Liver (tissue), 9 donors: ENCODE measurements around the gene LRRC61. TPM values are rescaled to one million over a fixed set of nuclear protein-coding genes. Genes with fewer than 3 reads are reported as not detected.
"Not testable (repeated sequence)": the region's sequence is repeated elsewhere in the genome, so short reads cannot be mapped to it uniquely, and the experiment has no call there.

Experiments
- DNase-seq: peaks from one replicate; pipeline ENCODE4 v3.0.0-alpha.2; 2017; ENCODE audit warnings: low spot score
- H3K27ac ChIP-seq, 2 donors: one replicate each; pipeline ENCODE4 v1.7.0; 2013; ENCODE audit warnings: inconsistent platforms in 2 of 2, low read length in 2 of 2, control low read depth in 1 of 2, low read depth in 1 of 2, mild to moderate bottlenecking in 1 of 2
- H3K27me3 ChIP-seq, 4 donors: one replicate each; pipeline versions ENCODE4 v1.6.1 to v1.7.0; 2013; ENCODE audit warnings: low read length in 3 of 4, inconsistent platforms in 1 of 4, mild to moderate bottlenecking in 1 of 4, moderate library complexity in 1 of 4; ENCODE audit not compliant: control insufficient read depth in 4 of 4, insufficient read depth in 4 of 4
- H3K36me3 ChIP-seq, 4 donors: one replicate each; pipeline versions ENCODE4 v1.6.1 to v1.7.0; 2013; ENCODE audit warnings: low read length in 3 of 4, mild to moderate bottlenecking in 3 of 4, low read depth in 1 of 4, moderate library complexity in 1 of 4; ENCODE audit not compliant: control insufficient read depth in 4 of 4, insufficient read depth in 3 of 4
- H3K4me1 ChIP-seq, 4 donors: one replicate each; pipeline versions ENCODE4 v1.6.1 to v1.7.0; 2013; ENCODE audit warnings: low read length in 3 of 4, mild to moderate bottlenecking in 3 of 4, moderate library complexity in 1 of 4; ENCODE audit not compliant: control insufficient read depth in 4 of 4, insufficient read depth in 4 of 4
- H3K4me3 ChIP-seq, 3 donors: one replicate each; pipeline versions ENCODE4 v1.6.1 to v1.7.0; 2013; ENCODE audit warnings: low read length in 3 of 3, control low read depth in 1 of 3, low read depth in 1 of 3, mild to moderate bottlenecking in 1 of 3
- H3K9ac ChIP-seq, 2 donors: one replicate each; pipeline ENCODE4 v1.7.0; 2013; ENCODE audit warnings: low read length in 2 of 2, mild to moderate bottlenecking in 2 of 2, moderate library complexity in 2 of 2, control low read depth in 1 of 2, low read depth in 1 of 2
- H3K9me3 ChIP-seq, 4 donors: one replicate each; pipeline versions ENCODE4 v1.6.1 to v1.7.0; 2013; ENCODE audit warnings: low read length in 3 of 4; ENCODE audit not compliant: control insufficient read depth in 4 of 4
- RAD21 ChIP-seq, 2 donors: IDR thresholded peaks; 2 replicates each; pipeline ENCODE4 v1.6.1; 2016; ENCODE audit warnings: antibody characterized with exemption in 2 of 2, mild to moderate bottlenecking in 2 of 2
- RXRA ChIP-seq, 2 donors: IDR thresholded peaks; 2 replicates each; pipeline ENCODE4 v1.6.1; 2017 to 2018; ENCODE audit warnings: antibody characterized with exemption in 2 of 2, mild to moderate bottlenecking in 1 of 2
- WGBS: extraction: QIAGEN DNeasy Blood & Tissue Kit; methylation state at CpG from one replicate; pipeline ENCODE4 v1.1.7; 2013; 5-methylcytosine and 5-hydroxymethylcytosine counted together
- polyA plus RNA-seq, 2 donors: library from polyadenylated mRNA; stranded (reverse) in 1 of 2; unstranded in 1 of 2; fragments of 200-250 nt in 1 of 2; fragments of >200 nt in 1 of 2; fragmentation: Nextera tagmentation in 1 of 2; extraction: Ambion mirVana in 1 of 2; gene quantifications; one replicate each; pipeline versions ENCODE4 v1.2.1 to v1.2.3, GENCODE V29; 2013 to 2015
- total RNA-seq, 2 donors: library from RNA; depleted of rRNA; stranded (reverse); fragments of >200 nt; gene quantifications; one replicate each; pipeline ENCODE4 v1.2.3, GENCODE V29; 2014
- TF ChIP-seq, protein P1 (sequence below): fragments of 150-350 bp; IDR thresholded peaks from 2 replicates; pipeline ENCODE4 v1.5.1; 2017; ENCODE audit warnings: improper control_type of control experiment, low read depth, low read length; ENCODE audit not compliant: missing input control
- donor health status: healthy.
- donor health status: healthy.
- donor health status: healthy.
- donor health status: healthy.
- donor health status: healthy.

Gene LRRC61
- total and polyA plus RNA-seq, 4 donors, result 12.0 to 21.0 (median 15.6) TPM

DNA sequence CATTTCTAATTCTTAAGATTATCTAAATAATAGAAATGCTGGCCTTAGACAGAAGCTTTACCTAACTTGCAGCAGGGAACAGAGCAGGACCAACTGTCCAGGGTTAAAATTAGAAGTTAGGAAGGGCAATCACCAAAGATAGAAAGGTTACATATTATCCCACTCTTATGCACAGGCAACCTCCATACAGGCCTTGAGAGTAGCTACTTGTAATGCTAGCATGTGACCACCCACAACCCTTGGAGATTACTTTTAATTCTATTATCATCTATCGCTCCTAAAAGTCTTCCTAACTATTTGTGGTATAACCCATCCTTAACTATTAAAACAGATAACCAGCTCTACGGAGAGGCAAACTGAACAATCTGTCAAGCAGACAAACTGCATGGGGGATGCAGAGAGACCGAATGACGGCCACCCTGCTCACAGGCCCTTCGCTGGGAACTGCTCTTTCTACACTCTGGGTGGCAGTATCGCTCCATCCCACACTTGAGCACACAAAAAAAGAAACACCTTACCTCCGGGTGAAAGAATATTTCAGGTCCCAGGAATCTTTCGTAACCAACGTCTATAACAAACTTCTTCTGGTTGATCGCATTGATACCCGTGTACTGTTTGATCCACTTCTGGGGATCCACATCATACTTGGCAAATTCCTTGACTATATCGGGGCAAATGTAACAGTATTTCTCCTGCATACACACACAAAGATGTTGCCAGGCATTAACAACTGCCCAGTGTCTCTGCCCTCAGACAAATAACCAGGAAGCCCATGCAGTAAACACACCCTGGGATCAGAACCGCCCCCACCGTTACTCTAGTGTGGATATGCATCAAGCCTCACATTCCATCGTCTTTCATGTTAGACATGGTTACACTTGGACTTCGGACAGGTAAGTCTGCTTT lies 37.1 kb upstream of the LRRC61 start:
- TF ChIP-seq, protein P1, sequence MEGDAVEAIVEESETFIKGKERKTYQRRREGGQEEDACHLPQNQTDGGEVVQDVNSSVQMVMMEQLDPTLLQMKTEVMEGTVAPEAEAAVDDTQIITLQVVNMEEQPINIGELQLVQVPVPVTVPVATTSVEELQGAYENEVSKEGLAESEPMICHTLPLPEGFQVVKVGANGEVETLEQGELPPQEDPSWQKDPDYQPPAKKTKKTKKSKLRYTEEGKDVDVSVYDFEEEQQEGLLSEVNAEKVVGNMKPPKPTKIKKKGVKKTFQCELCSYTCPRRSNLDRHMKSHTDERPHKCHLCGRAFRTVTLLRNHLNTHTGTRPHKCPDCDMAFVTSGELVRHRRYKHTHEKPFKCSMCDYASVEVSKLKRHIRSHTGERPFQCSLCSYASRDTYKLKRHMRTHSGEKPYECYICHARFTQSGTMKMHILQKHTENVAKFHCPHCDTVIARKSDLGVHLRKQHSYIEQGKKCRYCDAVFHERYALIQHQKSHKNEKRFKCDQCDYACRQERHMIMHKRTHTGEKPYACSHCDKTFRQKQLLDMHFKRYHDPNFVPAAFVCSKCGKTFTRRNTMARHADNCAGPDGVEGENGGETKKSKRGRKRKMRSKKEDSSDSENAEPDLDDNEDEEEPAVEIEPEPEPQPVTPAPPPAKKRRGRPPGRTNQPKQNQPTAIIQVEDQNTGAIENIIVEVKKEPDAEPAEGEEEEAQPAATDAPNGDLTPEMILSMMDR, result peak; percentile 45
- TF ChIP-seq RXRA (IDR thresholded peaks at IDR 0.05) (peak; percentile 24 to 28), RAD21 (IDR thresholded peaks at IDR 0.05) (peak; percentile 78)
- H3K27ac ChIP-seq, result peak overlapping the region in 1 of 2 donors; percentile 18
- H3K36me3 ChIP-seq, H3K4me1 ChIP-seq, H3K9me3 ChIP-seq, H3K27me3 ChIP-seq, H3K4me3 ChIP-seq, H3K9ac ChIP-seq, DNase-seq: not testable (repeated sequence)
- WGBS, result 24% methylated on average over 16 of the region's 16 CpGs

DNA sequence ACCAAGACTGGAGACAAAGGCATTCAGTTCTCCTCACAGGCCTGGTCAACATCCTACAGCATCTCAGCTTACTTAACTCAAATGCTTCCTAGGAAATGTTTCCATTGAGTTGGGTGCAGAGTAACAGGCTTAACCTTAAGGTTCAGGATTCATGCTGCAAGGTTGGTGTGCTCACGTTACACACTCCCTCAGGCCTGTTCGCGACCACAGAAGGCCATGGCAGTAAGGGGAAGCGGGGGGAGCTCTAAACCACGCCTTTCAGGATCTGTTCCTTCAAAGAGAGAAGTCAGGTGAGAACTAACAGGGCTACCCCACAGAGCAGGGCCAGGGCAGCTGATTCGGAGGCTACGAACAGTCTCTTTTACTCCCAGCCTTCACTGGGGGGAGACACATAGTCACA lies 35.3 kb upstream of the LRRC61 start:
- not testable (repeated sequence) for DNase-seq, H3K9ac ChIP-seq, H3K4me1 ChIP-seq, H3K9me3 ChIP-seq, H3K36me3 ChIP-seq, H3K4me3 ChIP-seq, H3K27me3 ChIP-seq, H3K27ac ChIP-seq
- WGBS, result 86% methylated on average over 7 of the region's 7 CpGs

DNA sequence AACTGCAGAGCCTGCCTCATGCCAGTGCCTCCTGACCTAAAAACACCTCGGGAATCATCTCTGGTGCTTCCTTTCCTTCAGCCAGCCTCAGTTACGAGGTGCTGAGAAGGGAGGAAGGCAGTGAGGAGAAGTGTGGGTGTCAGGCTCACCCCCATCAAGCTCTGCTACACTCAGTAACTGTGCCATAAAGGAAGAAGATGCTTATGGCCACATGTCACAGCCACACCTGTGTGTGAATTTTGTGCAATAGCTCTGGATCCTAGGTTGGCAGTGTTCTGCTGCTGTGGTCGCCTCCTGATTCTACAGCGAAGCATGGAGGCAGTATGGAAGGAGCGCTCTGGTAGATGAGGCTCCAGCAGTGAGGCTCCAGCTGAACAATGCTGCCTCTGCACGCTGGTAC lies 34.3 kb upstream of the LRRC61 start:
- H3K4me3 ChIP-seq, H3K27ac ChIP-seq, H3K4me1 ChIP-seq, H3K27me3 ChIP-seq, DNase-seq, H3K9ac ChIP-seq, H3K9me3 ChIP-seq, H3K36me3 ChIP-seq: not testable (repeated sequence)
- 92% methylated on average over 5 of the region's 6 CpGs for WGBS

DNA sequence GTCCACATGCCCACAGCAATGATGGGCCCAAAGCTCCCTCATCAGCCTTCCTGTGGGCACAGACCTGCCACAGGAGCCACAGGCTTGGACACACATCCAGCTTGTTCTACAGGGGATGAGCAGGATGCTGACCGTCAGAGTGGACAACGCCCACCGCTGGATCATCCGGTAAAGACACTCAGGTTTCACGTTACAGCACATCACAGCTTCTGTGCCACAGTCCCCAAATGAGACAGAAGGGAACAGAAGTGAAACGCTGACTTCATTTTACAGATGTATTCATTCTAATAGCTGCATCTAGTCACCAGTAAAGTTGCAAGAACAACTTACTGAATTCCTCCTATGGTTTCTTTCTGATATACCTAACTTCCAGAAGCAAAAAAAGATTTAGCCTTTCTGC lies 32.8 kb upstream of the LRRC61 start:
- H3K9me3 ChIP-seq, H3K4me3 ChIP-seq, H3K9ac ChIP-seq, H3K4me1 ChIP-seq, DNase-seq, H3K27me3 ChIP-seq, H3K27ac ChIP-seq, H3K36me3 ChIP-seq: not testable (repeated sequence)
- WGBS, result 86% methylated on average over 6 of the region's 6 CpGs

DNA sequence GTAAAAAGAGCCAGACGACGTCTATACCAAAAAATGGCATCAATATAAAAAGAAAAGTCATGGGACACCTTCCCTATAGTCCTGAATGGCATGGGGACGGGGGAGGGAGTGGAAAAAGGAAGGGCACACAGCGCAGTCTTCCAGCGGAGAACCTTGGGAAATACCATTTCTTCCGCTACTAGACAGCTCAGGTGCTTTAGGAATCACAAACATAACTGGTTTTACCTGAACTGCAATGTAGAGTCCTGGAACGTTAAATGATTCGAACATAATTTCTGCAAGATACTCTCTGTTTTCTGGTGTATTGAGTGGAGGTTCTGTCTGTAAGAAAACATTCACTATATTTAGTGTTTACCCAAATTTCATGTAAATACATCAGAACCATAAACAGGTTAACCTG lies 28.1 kb upstream of the LRRC61 start:
- H3K9me3 ChIP-seq, H3K9ac ChIP-seq, DNase-seq, H3K36me3 ChIP-seq, H3K27ac ChIP-seq, H3K27me3 ChIP-seq, H3K4me3 ChIP-seq, H3K4me1 ChIP-seq: not testable (repeated sequence)
- WGBS, result 97% methylated on average over 8 of the region's 8 CpGs

DNA sequence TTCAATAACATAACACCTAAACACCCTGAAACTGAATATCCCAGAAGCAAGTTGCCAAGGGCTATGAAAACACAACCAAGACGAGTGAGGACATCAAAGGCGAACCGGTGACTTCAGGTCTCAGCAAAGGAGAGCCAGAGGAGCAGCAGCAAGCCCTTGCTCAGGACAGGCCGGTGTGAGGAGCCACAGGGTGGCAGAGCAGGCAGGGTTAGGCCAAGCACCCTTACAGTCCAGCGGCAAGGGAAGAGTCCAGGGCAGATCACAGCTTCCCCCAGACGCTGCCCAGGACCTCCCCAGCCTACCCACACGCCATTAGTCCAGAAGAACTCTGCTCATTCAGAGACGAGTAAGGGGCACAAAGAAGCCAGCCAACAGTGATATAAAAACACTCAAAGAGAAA lies 27.5 kb upstream of the LRRC61 start:
- H3K9me3 ChIP-seq, H3K4me1 ChIP-seq, DNase-seq, H3K9ac ChIP-seq, H3K27ac ChIP-seq, H3K27me3 ChIP-seq, H3K36me3 ChIP-seq, H3K4me3 ChIP-seq: not testable (repeated sequence)
- 58% methylated on average over 3 of the region's 8 CpGs for WGBS
